Measurements from ENCODE around the gene PNPLA6. TPM values are rescaled to one million over a fixed set of nuclear protein-coding genes. Genes with fewer than 3 reads are reported as not detected.

The PNPLA6 gene
- total RNA-seq, 1 donor from 2014 or later, result 129 TPM

GRCh38 chr19:7492142-7492541 is 43.4 kb upstream of the PNPLA6 start:
- H3K4me3 Mint-ChIP-seq (ENCODE audit: unreplicated experiment), result no peak overlapping the region
- H3K36me3 Mint-ChIP-seq (ENCODE audit: unreplicated experiment), result no peaks in the 10 kb centered on the region
- H3K27me3 Mint-ChIP-seq (ENCODE audit: unreplicated experiment), result no peaks in the 10 kb centered on the region

GRCh38 chr19:7492558-7492957 is 43.0 kb upstream of the PNPLA6 start:
- H3K27me3 Mint-ChIP-seq (ENCODE audit: unreplicated experiment), result no peaks in the 10 kb centered on the region
- H3K4me1 Mint-ChIP-seq (ENCODE audit: unreplicated experiment), result peaks cover 11% of the 10 kb centered on the region
- TF ChIP-seq, protein P1, sequence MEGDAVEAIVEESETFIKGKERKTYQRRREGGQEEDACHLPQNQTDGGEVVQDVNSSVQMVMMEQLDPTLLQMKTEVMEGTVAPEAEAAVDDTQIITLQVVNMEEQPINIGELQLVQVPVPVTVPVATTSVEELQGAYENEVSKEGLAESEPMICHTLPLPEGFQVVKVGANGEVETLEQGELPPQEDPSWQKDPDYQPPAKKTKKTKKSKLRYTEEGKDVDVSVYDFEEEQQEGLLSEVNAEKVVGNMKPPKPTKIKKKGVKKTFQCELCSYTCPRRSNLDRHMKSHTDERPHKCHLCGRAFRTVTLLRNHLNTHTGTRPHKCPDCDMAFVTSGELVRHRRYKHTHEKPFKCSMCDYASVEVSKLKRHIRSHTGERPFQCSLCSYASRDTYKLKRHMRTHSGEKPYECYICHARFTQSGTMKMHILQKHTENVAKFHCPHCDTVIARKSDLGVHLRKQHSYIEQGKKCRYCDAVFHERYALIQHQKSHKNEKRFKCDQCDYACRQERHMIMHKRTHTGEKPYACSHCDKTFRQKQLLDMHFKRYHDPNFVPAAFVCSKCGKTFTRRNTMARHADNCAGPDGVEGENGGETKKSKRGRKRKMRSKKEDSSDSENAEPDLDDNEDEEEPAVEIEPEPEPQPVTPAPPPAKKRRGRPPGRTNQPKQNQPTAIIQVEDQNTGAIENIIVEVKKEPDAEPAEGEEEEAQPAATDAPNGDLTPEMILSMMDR (IDR thresholded peaks at IDR 0.05), result no peak
- no peaks in the 10 kb centered on the region for H3K36me3 Mint-ChIP-seq (ENCODE audit: unreplicated experiment)
- no peaks in the 10 kb centered on the region for H3K9me3 Mint-ChIP-seq (ENCODE audit: unreplicated experiment)
- no peak overlapping the region for H3K4me3 Mint-ChIP-seq (ENCODE audit: unreplicated experiment)
- no peak for DNase-seq (ENCODE audit: extremely low spot score, unreplicated experiment)
- H3K27ac Mint-ChIP-seq (ENCODE audit: unreplicated experiment), result no peak overlapping the region

More at GRCh38 chr19:7492142-7492541, 43.4 kb upstream of the PNPLA6 start:
- no peak for DNase-seq (ENCODE audit: extremely low spot score, unreplicated experiment)
- Mint-ChIP-seq H3K27ac (ENCODE audit: unreplicated experiment) (no peak overlapping the region), H3K4me1 (ENCODE audit: unreplicated experiment) (peaks cover 11% of the 10 kb centered on the region), H3K9me3 (ENCODE audit: unreplicated experiment) (no peaks in the 10 kb centered on the region)
- TF ChIP-seq, protein P1 (IDR thresholded peaks at IDR 0.05), result no peak

DNA sequence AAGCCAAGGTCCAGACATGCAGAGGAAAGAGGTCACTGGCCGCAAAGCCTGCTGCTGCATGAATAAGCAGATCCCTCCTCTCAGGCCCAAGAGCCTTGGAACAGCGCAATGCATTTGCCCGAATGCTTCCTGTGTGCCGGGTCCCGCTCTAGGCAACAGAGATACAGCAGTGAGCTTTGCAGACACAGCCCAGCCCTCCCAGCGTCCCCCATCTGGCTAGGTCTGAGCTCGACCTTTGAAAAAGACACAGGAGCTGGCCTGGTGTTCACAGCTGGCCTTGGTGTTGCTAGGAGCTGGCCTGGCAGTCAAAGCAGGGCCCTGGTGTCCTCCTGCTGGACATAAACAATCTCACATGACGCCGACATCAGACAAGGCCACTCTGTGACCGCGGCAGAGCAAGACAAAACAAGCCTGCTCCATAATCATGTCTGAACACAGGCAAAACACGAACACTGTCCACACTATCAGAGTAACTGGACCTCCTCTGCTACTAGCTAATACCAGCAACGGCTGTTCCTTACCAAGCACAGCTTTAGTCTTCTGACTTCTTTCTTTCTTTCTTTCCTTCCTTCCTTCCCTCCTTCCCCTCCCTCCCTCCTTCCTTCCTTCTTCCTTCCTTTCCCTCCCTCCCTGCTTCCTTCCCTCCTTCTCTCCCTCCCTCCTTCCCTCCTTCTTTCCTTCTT is 41.0 kb upstream of the PNPLA6 start:
- Mint-ChIP-seq H3K27me3 (ENCODE audit: unreplicated experiment) (peaks cover 7% of the 10 kb centered on the region), H3K27ac (ENCODE audit: unreplicated experiment) (no peak overlapping the region), H3K4me3 (ENCODE audit: unreplicated experiment) (no peak overlapping the region), H3K9me3 (ENCODE audit: unreplicated experiment) (no peaks in the 10 kb centered on the region), H3K36me3 (ENCODE audit: unreplicated experiment) (no peaks in the 10 kb centered on the region), H3K4me1 (ENCODE audit: unreplicated experiment) (peaks cover 4% of the 10 kb centered on the region)
- DNase-seq (ENCODE audit: extremely low spot score, unreplicated experiment), result no peak
- TF ChIP-seq, protein P1 (IDR thresholded peaks at IDR 0.05), result no peak

- no peak for DNase-seq (ENCODE audit: extremely low spot score, unreplicated experiment)
- TF ChIP-seq, protein P1 (IDR thresholded peaks at IDR 0.05), result peak; percentile 47
- Mint-ChIP-seq H3K9me3 (ENCODE audit: unreplicated experiment) (no peaks in the 10 kb centered on the region), H3K27me3 (ENCODE audit: unreplicated experiment) (peaks cover 15% of the 10 kb centered on the region), H3K36me3 (ENCODE audit: unreplicated experiment) (no peaks in the 10 kb centered on the region), H3K4me3 (ENCODE audit: unreplicated experiment) (no peak overlapping the region), H3K4me1 (ENCODE audit: unreplicated experiment) (peaks cover 3% of the 10 kb centered on the region), H3K27ac (ENCODE audit: unreplicated experiment) (no peak overlapping the region)
Measured at GRCh38 chr19:7497292-7497691, 38.2 kb upstream of the PNPLA6 start.

DNA sequence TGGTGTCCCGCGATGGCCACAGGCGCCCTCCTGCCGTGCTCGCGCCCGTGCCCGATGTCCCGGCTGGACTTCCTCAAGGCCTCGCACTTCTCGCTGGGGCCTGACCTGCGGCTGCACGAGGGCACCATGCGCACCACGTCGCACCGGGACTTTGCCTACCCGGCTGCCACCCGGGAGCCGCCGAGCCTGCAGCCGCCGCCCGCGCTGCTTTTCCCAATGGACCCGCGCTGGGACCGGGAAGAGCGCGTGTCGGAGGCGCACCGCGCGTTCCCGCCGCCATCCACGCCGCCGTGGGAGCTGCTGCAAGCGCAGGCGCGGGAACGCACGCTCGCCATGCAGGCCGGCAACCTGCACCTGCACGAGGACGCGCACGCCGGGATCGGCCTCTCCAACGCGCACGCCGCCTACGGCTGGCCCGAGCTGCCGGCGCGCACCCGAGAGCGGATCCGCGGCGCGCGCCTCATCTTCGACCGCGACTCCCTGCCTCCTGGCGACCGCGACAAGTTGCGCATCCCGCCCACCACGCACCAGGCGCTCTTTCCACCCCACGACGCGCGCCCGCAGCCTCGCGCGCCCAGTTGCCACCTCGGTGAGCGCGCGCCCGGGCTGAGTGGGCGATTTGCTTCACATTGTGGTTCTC is 34.6 kb upstream of the PNPLA6 start:
- Mint-ChIP-seq H3K9me3 (ENCODE audit: unreplicated experiment) (no peaks in the 10 kb centered on the region), H3K27ac (ENCODE audit: unreplicated experiment) (no peak overlapping the region), H3K36me3 (ENCODE audit: unreplicated experiment) (no peaks in the 10 kb centered on the region), H3K27me3 (ENCODE audit: unreplicated experiment) (peaks cover 18% of the 10 kb centered on the region), H3K4me3 (ENCODE audit: unreplicated experiment) (peak overlapping the region; percentile 70), H3K4me1 (ENCODE audit: unreplicated experiment) (no peaks in the 10 kb centered on the region)
- DNase-seq (ENCODE audit: extremely low spot score, unreplicated experiment), result no peak
- TF ChIP-seq, protein P1 (IDR thresholded peaks at IDR 0.05), result peak; percentile 20

Measured in osteocyte (in vitro differentiated cells).